C4-2B (cell line): ENCODE data around the gene RASA3.

Experiments used
- H3K27ac ChIP-seq: fragments of 450-650 bp; 2 replicates; pipeline ENCODE4 v1.5.1; 2017
- CTCF ChIP-seq: fragments of 450-650 bp; conservative IDR thresholded peaks from 2 replicates; pipeline ENCODE4 v1.5.1; 2017; ENCODE audit warnings: mild to moderate bottlenecking
- ZFX ChIP-seq: fragments of 450-650 bp; IDR thresholded peaks from 2 replicates; pipeline ENCODE4 v1.6.1; 2017

The RASA3 gene

GRCh38 chr13:113935001-113935844 is 197.2 kb downstream of the RASA3 start:
- TF ChIP-seq ZFX (no peak), CTCF (no peak)
- no peak overlapping the region for H3K27ac ChIP-seq

- TF ChIP-seq ZFX (no peak), CTCF (no peak)
- no peak overlapping the region for H3K27ac ChIP-seq
Measured at GRCh38 chr13:113934576-113934975, 197.8 kb downstream of the RASA3 start.

DNA sequence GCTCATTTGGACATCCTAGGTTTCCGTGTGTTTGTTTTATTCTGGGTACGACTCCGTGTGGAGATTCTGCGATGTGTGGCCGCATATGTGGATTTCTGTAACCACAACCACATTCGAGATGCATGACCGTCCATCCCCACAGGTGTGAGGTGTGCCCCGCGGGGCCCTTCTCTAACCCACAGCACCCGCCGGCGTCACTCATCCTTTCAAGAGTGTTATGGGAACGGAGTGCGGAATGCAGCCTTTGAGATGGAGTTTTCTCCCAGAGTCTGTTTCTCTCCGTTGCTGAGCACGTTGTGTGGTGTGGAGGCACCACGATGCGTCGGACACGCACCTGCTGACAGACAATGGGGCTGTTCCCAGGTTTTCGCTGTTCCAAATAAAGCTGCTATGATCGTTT is 198.5 kb downstream of the RASA3 start:
- TF ChIP-seq ZFX (no peak), CTCF (no peak)
- H3K27ac ChIP-seq, result no peak overlapping the region

DNA sequence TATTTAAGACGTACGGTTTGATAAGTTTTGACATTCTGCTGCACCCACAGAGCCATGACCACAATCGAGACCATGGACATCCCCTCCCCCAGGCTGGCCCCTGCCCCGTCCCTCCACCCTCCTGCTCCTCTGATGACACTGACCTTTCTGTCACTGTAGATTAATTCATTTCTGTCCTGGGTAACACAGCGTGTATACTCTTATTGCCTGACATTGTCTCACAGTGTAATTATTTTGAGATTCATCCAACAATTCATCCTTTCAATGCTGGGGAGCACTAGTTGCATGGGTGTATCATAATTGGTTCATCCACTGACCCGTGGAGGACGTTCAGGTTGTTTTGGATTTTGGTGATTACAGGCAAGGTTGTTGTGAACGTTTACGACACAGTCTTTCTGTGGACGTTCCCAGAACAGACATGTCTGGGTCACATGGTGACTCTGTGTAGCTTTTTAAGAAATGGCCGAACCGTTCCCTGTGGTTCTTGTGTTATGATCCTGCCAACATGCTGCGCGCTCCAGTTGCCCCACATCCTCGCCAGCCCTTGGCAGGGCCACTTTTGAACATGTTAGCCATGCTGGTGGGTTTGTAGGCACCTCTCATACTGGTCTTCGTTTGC is 200.5 kb downstream of the RASA3 start:
- TF ChIP-seq CTCF (no peak), ZFX (no peak)
- no peak overlapping the region for H3K27ac ChIP-seq

DNA sequence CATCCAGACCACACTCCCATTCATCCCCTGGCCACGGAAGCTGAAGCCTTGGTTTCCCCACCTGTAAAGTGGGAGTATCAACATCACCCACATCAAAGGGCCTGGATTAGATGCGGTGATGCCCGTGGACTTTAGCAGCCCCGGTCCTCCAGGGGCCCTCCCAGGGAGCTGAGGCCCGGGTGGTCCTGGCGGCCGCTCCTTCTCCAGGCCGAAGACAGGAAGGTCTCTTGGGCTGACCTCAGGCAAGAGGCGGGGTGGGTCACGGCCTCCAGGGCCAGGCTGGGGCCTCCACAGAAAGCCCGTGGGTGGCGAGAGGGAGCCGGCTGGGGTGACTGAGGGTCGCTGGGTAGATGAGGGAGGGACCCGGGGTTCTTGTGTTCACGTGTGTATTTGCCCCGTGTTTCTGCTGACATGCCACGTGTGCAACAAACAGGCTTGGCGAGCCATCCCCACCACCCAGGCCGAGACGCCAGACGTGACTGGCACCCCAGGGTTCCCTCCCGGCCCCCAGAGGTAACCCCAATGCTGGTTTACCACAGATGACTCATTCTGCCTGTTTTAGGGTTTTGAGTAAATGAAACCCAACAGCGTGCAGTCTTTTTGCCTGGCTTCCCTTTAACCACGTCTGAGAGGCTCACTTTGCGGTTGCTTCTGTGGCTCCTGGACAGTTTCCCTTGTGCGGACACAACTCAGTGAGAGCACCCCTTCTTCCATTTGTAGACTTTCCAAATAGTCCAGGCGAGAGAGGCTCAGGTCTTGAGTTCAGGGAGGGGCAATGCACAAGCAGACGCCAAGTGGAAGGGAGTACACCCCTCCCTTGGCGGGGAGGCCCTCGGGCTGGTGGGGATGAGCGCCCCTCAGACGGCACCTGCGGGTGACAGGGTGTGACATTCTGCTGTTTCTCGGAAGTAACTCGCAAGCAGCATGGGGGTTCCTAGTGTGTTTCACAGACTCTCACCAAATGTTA is 201.5 kb downstream of the RASA3 start:
- no peak for TF ChIP-seq ZFX
- no peak overlapping the region for H3K27ac ChIP-seq

DNA sequence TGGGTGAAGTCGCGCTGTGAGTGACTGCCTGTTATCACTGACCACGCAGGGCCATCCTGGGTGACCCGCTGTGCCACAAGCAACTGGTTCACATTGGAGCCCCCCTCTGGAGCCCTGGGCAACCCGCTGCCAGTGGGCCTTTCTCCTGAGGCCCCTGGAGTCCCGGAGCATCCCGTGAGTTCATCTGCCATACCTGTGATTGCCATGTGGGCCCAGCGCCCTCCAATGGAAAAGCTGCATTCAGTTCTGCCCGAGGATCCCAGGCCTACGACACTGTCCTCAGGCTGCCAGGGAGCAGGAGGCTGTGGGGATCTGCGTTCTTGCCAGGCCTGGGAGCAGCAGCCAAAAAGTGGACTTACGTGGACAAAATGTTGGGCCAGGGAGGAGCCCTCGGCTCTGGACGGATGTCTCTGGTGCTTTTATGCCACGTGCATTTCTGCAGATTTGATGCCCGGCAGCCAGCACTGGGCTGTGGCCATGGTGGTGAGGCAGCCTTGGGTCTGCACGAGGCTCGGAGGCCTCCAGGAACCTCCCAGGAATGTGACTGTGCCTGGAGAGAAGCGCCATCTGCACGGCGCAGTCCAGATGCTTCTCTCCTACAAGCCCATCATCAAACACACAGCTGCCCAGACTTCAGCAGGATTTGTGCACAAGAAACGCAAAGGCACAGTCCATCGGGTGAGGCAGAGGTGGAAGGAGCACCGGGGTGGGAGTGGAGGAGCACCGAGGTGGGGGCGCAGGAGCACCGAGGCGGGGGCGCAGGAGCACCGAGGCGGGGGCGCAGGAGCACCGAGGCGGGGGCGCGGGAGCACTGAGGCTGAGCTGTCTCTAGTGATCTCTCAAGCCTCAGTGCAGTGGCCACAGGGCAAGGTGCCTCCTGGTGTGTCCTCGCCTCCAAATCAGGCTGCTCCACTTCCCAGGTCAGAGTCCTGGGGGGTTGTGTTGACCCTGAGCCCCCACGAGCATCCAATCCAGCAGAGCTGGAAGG is 202.5 kb downstream of the RASA3 start:
- H3K27ac ChIP-seq, result peak overlapping the region; percentile 67
- TF ChIP-seq CTCF (no peak), ZFX (no peak)
